NCI-H774 (cell line): ENCODE data around the gene DPEP2NB.
A peak's percentile ranks its signal among the peaks of the same experiment; 100 is the strongest.
"Not testable (repeated sequence)": the region's sequence is repeated elsewhere in the genome, so short reads cannot be mapped to it uniquely, and the experiment has no call there.

Source experiments
- DNase-seq: peaks from one replicate; lab custom pipeline; 2025; lab: John Stamatoyannopoulos, UW

The DPEP2NB gene, protein sequence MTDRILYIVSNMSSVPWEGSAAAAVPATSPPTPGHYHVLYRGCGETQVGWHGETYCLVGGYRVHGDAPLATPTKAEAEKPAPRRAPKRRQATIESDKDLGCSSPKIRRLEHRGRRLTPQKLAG

DNA sequence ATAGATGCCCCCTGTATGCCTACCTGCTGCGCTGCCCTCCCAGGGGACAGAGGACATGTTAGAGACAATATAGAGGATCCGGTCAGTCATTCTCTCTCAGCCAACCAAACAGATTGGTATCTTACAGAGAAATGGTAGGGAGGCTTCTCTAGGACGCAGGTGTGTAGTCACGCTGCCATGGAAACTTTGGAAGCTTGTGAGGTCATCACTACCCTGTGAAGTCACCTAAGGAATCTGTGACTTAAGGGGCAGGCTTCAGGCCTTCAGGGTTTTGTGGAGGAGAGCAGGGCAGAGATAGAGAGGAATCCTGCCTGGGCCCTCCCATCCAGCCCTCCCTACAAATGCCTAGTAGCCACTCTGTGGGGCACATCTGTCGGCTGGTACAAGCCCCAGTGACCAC, at the start of gene DPEP2NB:
Gene DPEP2NB, minus strand, starts transcription at position 231 of the 400 bp plus-strand sequence. Its CDS starts 141 bp downstream, at position 90.
- DNase-seq = no peak

DNA sequence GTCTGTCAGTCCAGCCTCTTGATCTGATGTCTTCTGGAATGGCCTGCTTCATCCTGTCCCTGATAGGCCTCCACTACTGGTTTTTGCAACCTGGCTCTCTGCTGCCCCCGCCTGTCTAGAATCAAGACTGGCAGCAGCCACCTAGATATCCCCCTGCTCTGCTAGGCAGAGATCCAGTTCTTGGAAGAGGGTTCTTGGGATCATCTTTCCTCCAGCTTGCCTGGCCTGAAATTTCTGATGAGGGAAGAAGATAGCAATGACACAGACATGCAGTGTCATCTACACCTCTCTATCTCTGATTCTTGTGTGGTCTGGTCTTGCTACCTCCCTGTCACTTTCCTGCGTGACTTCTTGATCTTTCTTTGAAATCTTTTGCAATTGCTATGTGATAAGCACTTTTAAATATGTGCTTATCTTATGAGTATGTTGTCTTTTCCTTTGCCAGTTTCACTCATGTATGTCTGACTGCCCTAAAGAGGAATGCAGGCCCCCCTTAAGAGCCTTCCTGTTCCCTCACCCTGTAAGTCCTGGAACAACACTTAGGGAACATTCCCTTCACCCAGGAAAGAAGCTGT, 49.2 kb upstream of the DPEP2NB start:
- no peak for DNase-seq

- no peak for DNase-seq
These were observed 47.2 kb upstream of the DPEP2NB start for GRCh38 chr16:68062910-68063393.

GRCh38 chr16:68061396-68061795, 45.7 kb upstream of the DPEP2NB start:
- DNase-seq = no peak

GRCh38 chr16:68059804-68060203, 44.1 kb upstream of the DPEP2NB start:
- no peak for DNase-seq

DNA sequence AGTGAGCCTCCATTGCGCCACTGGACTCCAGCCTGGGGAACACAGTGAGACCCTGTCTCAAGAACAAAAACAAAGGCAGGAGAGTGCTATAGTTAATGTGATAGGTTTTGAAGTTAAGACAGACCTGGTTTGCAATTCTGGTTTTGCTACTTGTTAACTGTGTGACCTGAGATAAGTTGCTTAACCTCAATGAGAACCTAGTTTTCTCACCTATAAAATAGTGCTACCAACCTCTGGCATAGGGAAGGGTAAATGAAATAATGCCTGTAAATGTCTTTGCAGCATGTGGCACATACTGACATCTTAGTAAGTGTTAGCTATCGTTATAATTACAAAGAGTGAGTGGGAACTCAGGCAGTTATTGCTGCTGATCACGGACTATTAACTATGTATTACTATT, 39.7 kb upstream of the DPEP2NB start:
- no peak for DNase-seq

- no peak for DNase-seq
These were observed 33.7 kb upstream of the DPEP2NB start for GRCh38 chr16:68049449-68049848.

DNA sequence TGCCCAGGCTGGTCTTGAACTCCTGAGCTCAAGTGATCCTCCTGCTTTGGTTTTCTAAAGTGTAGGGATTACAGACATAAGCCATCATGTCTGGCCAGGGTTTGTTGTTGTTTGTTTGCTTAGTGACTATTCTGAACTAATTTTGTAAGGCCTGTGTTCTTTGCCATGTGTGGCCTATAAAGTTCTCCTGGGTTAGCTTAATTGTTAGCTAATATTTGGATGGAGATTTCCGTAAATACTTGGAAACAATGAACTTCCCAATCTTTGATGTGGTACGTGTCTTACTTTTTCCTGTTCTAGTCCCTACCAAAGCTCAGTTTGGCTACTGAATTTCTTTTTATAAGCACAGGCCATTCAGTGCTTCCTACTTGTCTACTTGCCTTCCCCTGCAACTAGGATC, 32.3 kb upstream of the DPEP2NB start:
- DNase-seq = no peak

- no peak for DNase-seq
These were observed 30.4 kb upstream of the DPEP2NB start for GRCh38 chr16:68046106-68046505.

DNA sequence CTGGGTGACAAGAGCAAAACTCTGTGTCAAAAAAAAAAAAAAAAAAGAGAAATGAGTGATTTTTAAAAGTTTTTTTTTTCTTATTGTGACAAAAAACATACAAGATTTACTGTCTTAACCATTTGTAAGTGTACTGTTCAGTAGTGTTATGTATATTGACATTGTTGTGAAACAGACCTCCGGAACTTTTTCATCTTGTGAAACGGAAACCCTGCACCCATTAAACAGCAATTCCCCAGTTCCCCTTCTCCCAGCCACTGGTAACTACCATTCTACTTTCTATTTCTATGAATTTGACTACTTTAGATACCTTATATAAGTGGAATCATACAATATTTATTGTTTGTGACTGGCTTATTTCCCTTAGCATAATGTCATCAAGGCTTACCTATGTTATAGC, 26.1 kb upstream of the DPEP2NB start:
- DNase-seq = no peak

DNA sequence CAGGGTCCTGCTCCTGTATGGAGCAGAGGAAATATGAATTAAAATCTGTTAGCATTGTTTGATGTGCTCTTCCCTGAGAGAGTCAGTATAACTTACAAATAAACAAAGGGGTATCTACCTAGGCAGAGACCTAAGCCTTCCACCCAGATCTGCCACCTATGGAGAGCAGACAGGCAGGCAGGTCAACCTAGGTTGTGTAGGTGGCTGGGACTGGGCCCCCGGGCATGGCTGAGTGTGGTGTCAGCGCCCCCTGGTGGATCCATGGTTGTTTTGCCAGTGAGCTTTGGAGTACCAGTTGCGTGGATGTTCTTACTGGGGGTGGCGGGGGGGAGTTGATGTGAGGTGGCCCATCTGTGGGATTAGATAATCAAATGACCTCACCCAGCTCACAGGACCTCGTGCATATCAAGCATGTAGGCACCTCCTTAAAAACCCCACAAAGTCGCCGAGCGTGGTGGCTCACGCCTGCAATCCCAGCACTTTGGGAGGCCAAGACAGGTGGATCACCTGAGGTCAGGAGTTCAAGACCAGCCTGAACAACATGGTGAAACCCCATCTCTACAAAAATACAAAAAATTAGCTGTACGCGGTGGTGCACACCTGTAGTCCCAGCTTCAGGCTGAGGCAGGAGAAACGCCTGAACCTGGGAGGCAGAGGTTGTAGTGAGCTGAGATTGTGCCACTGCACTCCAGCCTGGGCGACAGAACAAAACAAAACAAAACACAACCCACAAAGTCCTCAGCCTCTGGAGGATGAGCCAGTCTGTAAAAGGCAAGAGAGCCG, 25.0 kb upstream of the DPEP2NB start:
- DNase-seq = peak; percentile 22

- no peak for DNase-seq
These were observed 22.3 kb upstream of the DPEP2NB start for GRCh38 chr16:68037841-68038597.

DNA sequence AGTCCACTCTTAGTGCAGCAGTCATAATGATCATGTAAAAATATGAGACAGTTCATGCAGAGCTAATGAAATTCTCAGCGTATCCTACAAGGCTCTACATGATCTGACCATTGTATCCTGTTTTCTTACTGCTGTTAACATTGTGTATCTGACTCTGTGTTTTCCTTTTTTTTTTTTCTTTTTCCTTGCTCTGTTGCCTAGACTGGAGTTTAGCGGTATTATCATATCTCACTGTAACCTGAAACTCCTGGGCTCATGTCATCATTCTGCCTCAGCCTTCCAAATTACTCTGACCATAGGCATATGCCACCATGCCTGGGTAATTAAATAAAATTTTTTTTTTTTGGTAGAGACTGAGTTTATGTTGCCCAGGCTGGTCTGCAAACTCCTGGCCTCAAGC, 19.5 kb upstream of the DPEP2NB start:
- DNase-seq = no peak

DNA sequence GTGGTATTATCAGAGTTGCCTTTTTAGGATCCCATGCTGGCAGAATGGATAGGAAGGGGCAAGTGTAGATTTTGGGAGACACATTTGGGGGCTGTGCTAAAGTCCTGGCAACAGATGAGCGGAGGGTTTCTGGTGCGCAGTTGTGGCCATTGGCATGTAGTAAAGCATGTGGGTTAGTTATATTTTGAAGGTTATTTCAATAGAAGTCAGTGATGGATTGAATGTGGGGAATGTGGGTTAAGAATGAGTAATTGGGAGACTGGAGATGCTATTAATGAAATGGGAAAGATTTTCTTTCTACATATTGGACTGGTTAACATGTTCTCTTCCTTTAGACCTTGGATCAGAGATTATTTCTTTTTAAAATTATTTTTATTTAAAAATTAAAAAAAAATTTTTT, 17.4 kb upstream of the DPEP2NB start:
- DNase-seq = no peak

DNA sequence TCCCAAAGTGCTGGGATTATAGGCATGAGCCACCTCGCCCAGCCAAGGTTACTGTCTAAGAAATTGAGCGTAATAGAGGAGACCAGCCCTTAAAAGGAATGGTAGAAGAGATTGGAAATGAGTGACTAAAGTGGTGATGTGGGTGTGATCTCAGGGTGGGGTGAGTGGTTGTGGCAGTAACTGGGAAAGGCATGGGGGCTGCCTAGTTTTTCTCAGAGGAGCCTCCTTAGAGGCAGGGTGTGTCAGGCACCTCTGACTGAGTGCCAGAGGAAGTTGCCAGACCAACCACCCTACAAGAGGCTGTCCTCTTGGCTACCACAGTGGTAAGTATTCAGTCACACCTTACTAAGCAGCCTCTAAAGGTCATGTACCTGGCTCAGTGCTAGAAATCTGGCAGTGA, 16.2 kb upstream of the DPEP2NB start:
- DNase-seq = no peak

DNA sequence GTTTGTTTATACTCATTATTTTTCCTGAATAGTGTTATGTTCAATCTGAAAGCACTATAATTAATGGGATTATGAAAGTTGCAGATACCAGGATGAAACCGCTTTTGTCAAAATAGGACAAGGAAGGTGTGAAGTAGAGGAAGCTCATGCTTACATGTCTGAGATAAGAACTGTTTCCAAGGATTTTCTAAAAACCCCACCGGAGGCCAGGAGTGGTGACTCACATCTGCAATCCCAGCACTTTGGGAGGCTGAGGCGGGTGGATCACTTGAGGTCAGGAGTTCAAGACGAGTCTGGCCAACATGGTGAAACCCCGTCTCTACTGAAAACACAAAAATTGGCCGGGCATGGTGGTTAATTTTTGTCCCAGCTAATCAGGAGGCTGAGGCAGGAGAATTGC, 14.4 kb upstream of the DPEP2NB start:
- not testable (repeated sequence) for DNase-seq

- no peak for DNase-seq
These were observed 13.3 kb upstream of the DPEP2NB start for GRCh38 chr16:68028996-68029395.

DNA sequence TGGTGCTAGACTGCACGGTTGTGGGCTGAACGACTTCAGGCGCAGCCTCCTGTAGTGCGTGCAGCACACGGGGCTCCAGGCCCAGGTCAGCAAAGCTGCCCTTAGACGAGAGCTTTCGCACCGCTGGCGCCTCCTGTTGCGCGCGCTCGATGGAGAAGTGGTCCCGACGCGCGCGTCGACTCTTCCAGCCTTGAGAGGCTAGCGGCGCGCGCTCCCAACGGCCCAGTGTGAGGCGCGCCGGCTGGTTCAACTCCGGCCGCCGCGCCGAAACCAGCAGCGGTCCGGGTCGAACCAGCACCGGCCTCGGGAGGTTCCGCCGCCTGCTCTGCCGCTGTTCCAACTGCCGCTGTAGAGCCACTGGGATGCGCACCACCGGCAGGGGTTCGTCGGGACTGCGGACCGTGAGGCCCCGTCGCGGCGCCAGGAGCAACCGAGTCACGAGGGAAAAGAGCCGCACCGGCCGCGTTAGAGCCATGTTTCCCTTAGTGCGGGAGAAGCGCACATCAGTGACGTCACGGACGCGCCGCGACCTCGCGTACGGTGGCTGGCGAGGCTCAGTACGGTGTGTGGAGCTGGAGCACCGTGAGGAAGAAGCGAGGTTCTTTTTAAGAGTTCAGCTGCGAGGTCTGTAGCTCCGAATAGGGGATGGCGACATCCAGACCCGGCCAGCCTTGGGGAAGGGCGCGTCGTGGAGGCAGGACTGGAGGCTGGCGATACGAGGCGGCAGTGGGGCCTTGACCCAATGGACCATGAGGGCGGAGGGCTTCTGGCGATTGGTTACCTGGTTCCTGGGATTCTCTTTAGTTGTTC, 7.2 kb upstream of the DPEP2NB start, which contains the start of the genes DDX28 and DUS2:
Gene DDX28, minus strand, starts transcription at position 505 of the 810 bp plus-strand sequence. Its CDS starts 30 bp downstream, at position 475.
Gene DUS2, plus strand, starts transcription at position 557 of the 810 bp plus-strand sequence. CDS start 14,740 bp downstream, outside the sequence.
- DNase-seq = peak; percentile 58

DNA sequence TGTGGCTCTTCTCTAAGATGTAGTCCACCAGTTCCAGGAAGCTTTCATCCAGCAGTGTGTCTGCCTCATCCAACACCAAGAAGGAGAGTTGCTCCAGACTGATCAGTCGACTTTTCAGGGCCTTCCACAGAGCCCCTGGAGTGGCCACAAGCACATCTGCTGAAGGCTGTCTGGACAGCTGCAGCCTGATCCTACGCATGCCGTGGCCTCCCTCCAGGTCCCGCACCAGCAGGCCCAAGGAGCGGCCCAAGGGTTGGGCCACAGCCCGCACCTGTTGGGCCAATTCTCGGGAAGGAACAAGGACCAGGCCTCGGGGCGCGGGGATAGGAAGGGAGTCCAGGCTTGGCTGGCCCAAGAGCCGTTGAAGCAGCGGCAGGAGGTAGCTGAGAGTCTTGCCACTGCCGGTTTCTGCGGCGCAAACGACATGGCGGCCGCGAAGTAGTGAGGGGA, 6.6 kb upstream of the DPEP2NB start:
- DNase-seq = no peak

DNA sequence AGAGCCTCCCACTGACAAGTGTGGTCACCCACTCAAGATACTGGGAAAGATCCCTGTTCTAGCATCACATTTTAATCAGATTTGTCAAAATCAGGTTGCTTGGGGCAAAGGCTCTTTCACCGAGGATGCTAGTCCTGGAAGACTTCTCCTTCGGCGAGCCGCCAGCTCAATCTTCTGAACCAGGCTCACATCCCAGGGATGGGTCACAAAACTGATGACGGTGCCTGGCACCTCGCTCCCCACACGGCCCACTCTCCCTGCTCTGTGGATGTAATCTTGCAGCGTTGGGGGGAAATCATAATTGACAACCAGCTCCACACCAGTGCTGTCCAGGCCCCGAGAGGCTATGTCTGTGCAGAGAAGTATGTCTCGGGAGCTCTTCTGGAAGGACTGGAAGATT, 5.8 kb upstream of the DPEP2NB start:
- DNase-seq = no peak

DNA sequence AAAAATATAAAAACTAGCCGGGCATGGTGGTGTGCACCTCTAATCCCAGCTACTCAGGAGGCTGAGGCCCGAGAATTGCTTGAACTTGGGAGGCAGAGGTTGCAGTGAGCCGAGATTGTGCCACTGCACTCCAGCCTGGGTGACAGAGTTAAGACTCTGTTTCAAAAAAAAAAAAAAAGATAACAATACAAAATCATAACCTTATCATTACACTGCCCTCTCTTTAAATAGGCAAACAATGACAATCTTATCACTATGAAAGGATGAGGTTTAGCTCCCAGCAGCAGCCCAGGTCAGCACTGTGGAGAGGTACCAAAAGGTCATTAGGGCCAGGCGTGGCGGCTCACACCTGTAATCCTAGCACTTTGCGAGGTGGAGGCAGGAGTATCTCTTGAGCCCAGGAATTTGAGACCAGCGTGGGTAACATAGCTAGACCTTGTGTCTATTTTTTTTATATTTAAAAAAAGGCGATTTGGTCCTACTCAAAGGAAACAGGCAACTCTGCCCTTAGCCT, 3.5 kb upstream of the DPEP2NB start:
- DNase-seq = no peak
